Retinal pigment epithelial cell (primary cell): ENCODE results near the gene HECTD2.

Experiments used
- DNase-seq: peaks from one replicate; pipeline ENCODE4 v3.0.0-alpha.2; 2010; ENCODE audit warnings: low read depth
- H3K4me3 ChIP-seq: 2 replicates; pipeline ENCODE4 v1.5.1; 2011; ENCODE audit warnings: mild to moderate bottlenecking, low read length, control low read depth, moderate library complexity
- CTCF ChIP-seq: conservative IDR thresholded peaks from 2 replicates; pipeline ENCODE4 v1.5.1; 2011; ENCODE audit warnings: low read depth, low read length, control low read depth, inconsistent platforms

Gene HECTD2

GRCh38 chr10:91415816-91416215 is 5.7 kb downstream of the HECTD2 start:
- no peak for TF ChIP-seq CTCF
- DNase-seq: no peak
- H3K4me3 ChIP-seq: no peak overlapping the region

- no peak overlapping the region for H3K4me3 ChIP-seq
- no peak for TF ChIP-seq CTCF
- DNase-seq: no peak
Measured at GRCh38 chr10:91416339-91416855, 6.3 kb downstream of the HECTD2 start.

GRCh38 chr10:91418416-91418815 is 8.3 kb downstream of the HECTD2 start:
- H3K4me3 ChIP-seq: no peak overlapping the region
- no peak for DNase-seq
- TF ChIP-seq CTCF: no peak

GRCh38 chr10:91420868-91421267 is 10.7 kb downstream of the HECTD2 start:
- no peak for DNase-seq
- TF ChIP-seq CTCF: no peak

GRCh38 chr10:91422915-91423314 is 12.8 kb downstream of the HECTD2 start:
- no peak for DNase-seq
- no peak for TF ChIP-seq CTCF
- H3K4me3 ChIP-seq: no peak overlapping the region

More at GRCh38 chr10:91420868-91421267, 10.7 kb downstream of the HECTD2 start:
- no peak overlapping the region for H3K4me3 ChIP-seq

- H3K4me3 ChIP-seq: no peak overlapping the region
- DNase-seq: no peak
- TF ChIP-seq CTCF: no peak
Measured at GRCh38 chr10:91424016-91424415, 13.9 kb downstream of the HECTD2 start.

- no peak overlapping the region for H3K4me3 ChIP-seq
- no peak for DNase-seq
- no peak for TF ChIP-seq CTCF
Measured at GRCh38 chr10:91432175-91432574, 22.0 kb downstream of the HECTD2 start.
